Stimulated activated naive CD4-positive, alpha-beta T cell (primary cell): ENCODE measurements around the gene KIAA0408.
A peak's percentile ranks its signal among the peaks of the same experiment; 100 is the strongest.
"Not testable (repeated sequence)": the region's sequence is repeated elsewhere in the genome, so short reads cannot be mapped to it uniquely, and the experiment has no call there.

Experiments used
- DNase-seq, 6 experiments: peaks; one replicate each; lab custom pipeline; 2025; lab: John Stamatoyannopoulos, UW

The KIAA0408 gene

DNA sequence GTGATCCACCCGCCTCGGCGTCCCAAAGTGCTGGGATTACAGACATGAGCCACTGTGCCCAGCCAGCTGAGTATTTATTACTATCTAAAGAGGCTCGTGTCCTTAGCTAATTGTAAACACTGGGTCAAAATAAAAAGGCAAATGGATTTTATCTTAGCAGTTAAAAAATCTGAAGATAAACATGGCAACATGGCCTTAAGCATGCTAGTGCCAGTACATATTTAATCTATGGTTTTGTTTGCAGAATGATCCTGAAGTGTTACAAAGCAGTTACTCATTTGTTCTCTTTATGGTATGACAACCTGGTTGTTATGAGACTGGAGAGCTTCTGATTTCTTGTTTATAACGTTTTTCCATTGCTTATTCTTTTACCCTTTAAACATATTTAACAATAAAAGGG is 3.9 kb upstream of the KIAA0408 start:
- no peak for DNase-seq

DNA sequence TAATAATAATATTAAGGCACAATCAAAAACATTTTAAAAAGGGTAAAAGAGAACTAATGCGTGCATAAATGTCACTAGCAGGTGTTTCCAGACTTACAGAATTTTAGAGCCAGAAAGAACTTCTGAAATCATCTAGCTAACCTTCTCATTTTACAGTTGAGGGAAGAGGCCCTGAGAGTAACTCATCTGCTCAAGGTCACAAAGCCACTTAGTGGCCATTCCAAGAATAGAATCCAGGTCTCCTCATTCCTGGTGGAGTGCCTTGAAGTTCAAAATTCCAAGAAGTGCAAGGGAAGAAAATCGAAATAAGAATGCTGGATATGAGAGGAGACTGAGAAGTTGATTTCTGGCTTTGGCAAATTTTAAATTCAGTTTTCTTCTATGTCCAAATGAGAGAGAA is 3.2 kb upstream of the KIAA0408 start:
- DNase-seq, result no peak

DNA sequence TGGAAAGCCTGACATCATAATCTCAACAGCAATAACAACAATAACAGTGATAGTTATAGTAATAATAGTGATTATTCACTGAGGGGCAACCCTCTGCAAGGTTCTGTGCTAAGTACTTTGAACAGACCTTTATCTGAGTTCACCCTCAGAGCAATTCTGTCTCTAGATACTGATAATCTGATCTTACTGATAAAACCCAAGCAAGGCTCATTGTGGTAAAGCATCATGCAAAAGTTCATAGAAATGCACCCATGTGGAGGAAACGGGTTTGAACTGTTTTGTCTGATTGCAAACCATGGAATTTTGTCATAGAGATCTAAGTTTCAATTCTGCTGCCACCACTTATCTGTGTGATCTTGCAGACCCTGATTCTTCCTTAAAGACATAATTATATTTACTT is 1.3 kb upstream of the KIAA0408 start:
- DNase-seq, result no peak

DNA sequence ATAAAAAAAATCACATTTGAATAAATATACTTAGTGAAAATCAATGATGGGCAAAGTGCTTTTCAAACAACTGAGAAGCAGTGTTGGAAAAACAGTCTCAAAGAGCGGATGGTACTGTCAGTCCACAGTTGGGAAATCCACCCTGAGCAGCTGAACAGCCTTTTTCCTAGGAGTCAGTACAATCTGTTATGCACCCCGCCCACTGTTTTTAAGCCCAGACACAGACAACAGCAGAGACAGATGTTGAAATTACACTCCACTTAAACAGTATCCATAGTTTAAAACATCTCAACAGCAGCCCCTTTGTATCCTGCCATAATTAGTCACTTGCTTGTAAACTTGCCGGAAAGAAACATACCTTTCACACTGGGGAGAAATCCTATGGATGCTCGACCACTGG is 372 bp downstream of the KIAA0408 start:
- DNase-seq, result no peak

DNA sequence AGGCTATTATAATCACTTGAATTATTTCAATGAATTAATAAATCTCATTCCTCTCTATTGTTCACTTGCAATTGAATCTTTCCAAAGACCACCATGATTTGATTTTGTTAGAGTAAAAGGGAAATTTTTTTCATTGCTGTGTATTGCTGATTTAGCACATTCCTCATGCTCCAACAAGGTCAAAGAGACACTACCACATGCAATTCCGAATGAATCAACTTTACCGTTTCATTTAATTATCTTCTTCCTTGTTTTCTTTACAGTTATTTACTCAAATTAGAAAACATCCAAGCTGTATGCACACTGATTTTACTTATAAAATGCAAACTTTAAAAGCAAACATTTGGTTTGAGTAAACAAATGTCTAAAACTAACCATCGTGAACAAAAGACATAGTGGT is 967 bp downstream of the KIAA0408 start:
- no peak for DNase-seq

DNA sequence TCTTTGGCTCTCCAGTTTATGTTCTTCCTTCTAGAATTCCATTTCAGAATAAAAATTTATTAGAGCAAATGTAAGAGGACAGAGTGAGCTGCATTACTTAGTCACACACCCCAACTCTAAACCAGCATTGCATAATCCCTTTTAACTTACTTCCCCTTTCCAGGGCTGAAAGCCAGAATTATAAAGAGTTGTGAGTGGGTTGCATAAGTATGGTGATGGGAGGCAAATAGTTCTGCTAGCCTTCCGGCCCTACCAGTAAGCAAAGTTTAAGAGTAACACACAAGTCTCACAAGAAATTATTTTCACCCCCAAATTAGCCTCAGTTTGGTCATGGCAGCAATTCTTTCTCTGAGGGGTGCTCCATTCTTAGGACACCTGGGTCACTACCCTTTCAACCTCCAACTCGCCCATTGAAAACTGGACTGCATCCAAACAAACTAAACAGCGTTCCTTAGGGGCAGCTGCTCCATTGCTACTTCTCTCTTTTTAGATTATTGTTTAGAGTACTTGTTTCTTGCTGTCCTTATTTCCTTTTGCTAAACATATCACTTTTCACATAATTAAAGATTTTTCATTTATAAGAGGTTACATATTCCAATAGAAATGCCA is 1.6 kb downstream of the KIAA0408 start:
- DNase-seq, result no peak

DNA sequence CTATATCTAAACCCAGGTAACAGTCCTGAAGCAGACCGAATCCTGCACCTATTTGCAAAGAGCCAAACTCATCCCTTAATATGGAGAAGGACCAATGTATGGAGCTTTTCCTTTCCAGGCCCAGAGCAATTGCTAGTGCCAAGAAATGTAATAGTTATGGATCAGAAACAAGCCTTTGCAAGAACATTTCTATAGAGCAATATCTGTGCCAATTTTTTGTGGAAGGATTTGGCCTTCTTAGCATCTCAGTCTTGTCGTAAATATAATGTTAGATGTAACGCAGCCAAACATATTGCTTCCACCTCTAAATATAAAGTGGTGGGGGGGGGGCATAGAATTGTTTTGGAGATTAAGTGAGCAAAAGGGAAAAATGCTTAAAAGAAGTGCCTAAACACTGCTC is 2.7 kb downstream of the KIAA0408 start:
- DNase-seq, result no peak

DNA sequence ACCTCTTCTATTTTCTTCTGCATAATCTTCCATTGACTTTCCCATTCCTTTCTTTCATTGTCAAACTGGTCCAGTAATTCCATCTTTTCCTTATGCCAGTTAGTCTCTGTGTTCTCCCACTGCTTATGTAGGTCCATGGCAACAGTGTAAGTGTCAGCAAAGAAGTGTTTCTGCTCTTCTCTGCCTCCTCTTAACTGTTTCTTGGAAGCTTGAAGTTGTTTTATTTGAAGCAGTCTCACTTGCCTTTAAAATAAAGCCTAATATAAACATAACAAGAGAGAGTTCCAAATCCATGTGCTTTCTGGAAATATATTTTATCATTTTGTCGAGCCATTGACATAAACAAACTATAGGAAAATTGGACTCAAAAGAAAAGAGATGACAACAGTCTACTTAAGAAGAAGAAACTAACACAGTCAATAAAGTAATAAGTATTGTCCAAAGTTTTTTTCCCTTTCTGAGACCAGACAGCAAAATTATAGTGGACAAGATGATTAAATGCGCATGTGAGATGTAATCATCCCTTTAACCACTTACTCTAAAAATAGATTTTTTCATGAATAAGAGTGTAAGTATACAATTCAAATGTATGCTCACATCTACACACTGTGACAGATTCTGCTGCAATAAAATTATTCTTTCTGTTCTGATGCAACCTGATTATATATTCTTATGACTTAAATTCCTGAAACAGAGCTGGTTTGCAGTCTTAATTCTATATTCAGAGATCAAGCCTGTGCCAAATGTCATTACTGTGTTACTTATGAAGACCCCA is 5.2 kb downstream of the KIAA0408 start:
- no peak for DNase-seq

DNA sequence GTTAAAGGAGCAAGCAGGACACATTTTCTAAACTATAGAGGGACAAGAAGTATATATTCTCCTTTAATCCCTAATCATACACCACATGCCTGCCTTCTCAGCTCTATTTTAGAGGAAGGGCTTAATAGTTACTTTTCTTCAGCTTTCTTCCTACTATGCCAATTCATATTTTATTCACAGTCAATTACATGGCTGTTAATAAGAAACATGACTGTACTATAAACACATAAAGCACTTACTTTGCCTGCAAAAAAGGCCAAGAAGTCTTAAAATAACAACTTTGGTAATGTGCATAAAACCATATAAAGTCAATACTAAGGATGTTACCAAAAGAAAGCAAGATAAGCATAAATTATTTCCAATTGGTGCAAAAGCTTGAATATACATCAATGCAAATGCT is 6.4 kb downstream of the KIAA0408 start:
- DNase-seq, result no peak

DNA sequence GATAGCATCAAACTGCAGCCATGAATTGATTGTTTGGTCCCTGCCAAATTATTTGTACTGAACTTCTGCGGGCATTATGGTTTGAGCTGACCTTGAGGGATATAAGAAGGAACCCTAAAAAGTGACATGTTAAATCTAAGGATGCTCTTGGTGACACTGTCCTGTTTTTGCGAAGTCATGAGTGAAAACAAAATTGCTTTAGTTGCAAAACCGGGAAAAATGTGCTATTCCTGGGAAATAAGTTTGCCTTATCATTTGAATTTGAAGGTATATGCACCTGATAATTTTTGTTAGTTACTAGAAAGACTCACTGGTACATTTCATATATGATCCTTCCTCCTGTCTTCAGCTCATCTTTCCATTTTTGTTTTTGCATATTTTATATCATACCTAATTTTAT is 7.8 kb downstream of the KIAA0408 start:
- DNase-seq, result no peak

DNA sequence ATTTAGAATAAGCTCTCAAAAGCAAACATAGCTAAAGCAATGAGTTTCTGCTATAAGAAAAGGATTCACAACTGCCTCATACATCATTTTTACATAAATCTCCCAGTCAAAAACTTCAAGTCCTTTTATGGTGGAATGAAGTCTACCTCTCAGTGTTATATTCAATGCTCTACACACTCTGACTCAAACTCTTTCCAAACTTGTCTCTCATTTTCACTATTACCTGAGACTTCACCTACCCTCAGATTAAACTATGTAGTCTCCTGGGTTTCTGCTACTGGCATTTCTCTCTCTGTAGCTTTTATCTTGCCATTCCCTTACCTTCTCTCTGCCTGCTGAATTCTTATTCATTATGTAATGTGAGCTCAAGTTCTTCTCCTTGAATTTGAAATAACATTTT is 11.4 kb downstream of the KIAA0408 start:
- no peak for DNase-seq

DNA sequence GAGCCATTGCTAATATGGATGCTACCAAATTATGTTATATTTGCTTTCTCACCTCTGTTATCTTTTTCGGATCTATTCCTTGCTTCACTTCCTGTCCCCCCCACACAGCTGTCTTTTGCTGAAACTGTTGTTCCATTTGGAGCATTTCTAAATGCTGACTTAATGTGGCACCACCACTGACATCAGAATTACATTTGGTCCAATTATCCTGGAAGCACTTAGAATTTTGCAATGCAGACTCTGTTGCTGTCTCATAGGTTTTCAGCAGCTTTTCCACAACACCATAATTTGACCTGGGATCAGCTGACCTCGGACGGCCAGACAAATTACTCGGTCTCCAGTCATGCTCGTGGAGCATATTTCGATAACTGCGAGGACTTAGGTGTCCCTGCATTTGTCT is 12.8 kb downstream of the KIAA0408 start:
- DNase-seq, result no peak

DNA sequence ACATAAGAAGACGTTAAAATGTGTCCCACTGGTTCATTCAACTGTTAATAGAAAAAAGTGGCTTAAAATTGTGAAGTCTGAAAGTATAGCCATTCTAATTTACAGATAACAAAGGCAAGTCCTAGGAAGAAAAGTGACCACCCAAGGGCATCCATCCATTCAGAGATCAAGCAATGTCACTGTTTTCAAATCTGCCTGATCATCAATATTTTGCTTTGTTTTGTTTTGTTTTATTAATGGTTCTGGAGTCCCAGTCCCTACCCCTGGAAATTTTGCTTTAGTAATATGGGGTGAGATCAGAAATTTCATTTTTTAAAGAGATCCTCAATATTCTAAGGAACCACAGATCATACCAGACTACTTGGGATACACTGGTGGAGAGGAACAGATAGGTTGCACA is 17.3 kb downstream of the KIAA0408 start:
- no peak for DNase-seq

DNA sequence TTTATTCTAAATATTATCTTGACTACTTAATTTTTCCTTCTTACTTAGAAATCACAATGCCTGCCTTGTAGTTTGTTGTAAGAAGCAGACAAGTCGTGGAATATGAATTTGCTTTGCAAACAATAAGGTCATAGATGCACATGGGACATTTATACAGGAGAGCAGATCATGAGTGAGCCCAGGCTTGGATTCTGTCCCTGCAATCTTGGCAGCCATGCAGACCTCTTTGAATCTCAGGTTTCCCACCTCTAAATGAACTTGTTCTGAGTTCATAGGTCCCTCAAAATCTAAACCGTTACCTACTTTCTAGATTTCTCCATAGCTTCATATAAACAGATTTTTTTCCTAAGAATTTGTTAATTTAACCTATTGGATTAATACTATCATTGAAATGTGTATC is 19.5 kb downstream of the KIAA0408 start:
- no peak for DNase-seq

DNA sequence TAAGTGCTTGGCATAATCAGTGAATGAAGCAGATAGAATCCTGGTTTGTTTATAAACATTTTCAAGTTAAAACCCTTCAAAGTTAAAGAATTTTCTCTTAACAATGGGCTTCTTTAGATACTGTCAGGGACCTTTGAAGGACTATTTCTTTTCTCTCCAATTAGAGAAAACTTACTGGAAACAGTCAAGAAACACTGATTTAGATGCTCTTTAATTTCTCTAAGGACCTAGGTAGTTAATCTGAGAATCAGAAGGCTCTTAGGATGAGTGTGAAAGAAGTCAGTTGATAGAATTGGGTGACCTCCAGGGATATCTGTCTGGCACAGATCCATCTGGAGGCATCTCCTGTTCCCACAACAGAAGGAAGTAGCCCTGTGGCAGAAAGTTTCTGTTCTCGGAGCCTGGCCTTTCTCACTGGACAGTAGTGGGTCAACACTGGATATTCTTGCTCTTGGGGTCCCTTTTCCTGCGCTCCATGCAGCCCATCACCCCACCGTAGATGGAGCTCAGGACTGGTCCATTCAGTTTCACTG is 22.5 kb downstream of the KIAA0408 start:
- DNase-seq, result no peak

DNA sequence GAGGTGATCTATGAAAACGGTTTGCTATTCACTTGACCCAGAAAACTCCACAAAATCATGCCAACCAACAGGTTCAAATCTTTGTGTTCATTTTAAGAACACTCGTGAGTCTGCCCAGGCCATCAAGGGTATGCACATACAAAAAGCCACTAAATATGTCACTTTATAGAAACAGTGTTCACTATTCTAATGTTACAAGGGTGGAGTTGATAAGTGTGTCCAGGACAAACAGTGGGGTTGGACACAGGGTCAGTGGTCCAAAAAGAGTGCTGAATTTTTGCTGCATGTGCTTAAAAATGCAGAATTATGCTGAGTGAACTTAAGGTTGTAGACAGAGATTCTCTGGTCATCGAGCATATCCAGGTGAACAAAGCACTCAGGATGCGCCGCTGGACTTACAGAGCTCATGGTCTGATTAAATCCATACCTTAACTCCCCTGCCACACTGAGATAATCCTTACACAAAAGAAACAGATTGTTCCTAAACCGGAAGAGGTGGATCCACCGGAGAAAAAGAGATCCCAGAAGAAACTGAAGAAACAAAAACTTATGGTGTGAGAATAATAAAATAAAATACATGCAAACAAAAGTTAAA is 23.5 kb downstream of the KIAA0408 start:
- DNase-seq, result no peak

DNA sequence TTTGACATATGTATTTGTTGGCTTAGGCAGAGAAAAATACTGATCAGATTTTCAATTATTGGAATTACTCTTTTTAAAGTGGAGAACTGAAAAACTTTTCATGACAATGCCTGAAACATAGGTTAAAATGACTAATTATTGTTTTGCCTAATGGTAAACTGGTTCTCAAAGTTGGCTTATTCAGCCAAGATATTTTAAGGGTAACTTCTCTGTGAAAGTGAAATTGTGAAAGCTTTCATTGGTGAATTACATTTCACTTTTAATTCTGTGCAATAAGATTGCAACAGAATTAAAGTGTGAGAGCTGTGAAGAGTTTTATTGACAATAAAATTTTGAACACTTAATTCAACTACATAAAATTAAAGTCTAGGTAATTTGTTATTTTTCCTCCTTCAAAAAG is 24.5 kb downstream of the KIAA0408 start:
- DNase-seq, result no peak

DNA sequence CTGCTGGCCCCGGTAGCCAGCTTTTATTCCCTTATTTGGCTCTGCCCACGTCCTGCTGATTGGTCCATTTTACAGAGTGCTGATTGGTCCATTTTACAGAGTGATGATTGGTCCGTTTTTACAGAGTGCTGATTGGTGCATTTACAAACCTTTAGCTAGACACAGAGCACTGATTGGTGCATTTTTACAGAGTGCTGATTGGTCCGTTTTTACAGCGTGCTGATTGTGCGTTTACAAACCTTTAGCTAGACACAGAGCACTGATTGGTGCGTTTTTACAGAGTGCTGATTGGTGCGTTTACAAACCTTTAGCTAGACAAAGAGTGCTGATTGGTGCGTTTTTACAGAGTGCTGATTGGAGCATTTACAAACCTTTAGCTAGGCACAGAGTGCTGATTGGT is 30.6 kb downstream of the KIAA0408 start:
- not testable (repeated sequence) for DNase-seq

DNA sequence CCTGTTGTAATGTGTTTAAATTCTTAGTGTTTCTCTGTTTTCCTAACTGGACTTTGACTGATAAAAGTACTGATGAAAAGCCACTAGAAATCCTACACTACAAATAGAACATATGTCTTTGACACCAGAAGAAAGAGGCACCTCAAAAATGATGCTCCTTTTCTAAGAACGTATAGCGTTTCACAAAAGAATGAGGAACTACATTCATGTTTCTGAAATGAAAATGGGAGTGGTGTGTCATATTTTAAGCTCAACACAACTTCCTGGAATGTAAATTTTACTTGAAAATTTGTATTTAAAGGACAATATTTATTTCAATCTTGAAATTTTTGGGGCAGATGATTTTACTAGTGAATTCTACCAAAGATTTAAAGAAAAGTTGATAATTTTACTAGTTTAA is 35.3 kb downstream of the KIAA0408 start:
- no peak for DNase-seq

DNA sequence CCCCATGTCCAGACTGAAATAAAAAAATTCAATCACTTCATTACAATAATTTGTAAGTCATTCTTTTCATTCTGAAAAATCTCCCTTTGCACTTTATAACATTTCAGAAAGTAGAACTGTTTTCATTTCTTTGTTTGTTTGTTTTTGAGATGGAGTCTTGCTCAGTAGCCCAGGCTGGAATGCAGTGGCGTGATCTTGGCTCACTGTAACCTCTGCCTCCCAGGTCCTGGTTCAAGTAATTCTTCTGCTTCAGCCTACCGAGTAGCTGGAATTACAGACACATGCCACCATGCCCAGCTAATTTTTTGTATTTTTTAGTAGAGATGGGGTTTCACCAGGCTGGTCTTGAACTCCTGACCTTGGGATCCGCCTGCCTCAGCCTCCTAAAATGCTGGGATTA is 38.0 kb downstream of the KIAA0408 start:
- DNase-seq, result not testable (repeated sequence)

DNA sequence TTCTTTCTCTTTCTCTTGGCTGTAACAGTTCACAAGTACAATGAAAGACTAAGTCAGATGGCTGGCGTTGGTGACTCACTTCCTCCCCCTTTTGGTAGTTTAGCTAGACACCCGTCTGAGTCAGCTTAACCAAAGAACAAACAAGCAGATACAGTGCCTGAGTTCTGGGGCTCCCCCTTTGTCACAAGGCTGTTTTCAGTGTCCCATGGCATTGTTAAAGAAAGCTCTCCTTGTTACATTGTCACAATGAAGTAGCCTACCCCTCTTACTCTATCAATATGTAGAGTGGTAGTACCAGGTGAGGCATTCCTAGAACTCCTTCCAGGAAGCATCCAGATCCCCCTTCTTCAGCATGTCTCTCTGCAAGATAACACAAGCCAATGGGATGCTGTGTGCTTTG is 38.6 kb downstream of the KIAA0408 start:
- DNase-seq, result peak in 5 of 6 experiments; percentile 14 to 45 (median 28)

DNA sequence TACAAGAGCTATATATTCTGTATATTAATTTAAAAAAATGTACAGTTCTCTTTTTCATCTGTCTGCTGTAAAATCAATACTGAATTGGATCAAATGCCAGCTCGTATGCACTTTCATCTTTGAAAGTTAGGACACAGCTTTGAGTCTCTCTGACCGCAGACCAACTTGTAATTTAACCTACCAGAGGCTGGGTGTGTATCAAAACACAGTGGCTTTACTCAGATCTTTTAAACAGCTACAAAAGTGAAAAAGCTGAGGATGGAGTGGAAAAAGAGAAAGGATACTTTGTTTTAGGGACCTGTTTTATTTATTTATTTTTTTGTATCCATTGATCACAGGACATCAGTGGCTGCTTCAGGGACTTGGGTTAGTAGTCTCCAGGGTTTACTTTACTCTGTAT is 44.1 kb downstream of the KIAA0408 start:
- no peak for DNase-seq

DNA sequence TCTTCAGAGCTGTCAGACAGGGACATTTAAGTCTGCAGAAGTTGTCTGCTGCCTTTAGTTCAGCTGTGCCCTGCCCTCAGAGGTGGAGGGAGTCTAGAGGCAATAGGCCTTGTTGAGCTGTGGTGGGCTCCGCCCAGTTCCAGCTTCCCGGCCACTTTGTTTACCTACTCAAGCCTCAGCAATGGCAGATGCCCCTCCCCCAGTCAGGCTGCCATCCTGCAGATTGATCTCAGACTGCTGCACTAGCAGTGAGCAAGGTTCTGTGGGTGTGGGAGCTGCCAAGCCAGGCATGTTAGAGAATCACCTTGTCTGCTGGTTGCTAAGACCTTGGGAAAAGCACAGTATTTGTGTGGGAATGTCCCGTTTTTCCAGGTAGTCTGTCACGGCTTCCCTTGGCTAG is 46.1 kb downstream of the KIAA0408 start:
- DNase-seq, result not testable (repeated sequence)
